GM23248 (cell line): ENCODE results near the gene ZNF691.

Experiments
- EZH2 ChIP-seq: fragments of 200-600 bp; sonication (generic); IDR thresholded peaks from 2 replicates; pipeline ENCODE4 v1.6.1; 2018; ENCODE audit warnings: antibody characterized with exemption, mild to moderate bottlenecking; ENCODE audit not compliant: insufficient read depth, poor library complexity, severe bottlenecking
- EZH2phosphoT487 ChIP-seq: fragments of 200-600 bp; sonication (generic); IDR thresholded peaks from 2 replicates; pipeline ENCODE4 v1.6.1; 2018; ENCODE audit warnings: antibody characterized with exemption, moderate library complexity, mild to moderate bottlenecking, low read depth; ENCODE audit not compliant: insufficient read depth

DNA sequence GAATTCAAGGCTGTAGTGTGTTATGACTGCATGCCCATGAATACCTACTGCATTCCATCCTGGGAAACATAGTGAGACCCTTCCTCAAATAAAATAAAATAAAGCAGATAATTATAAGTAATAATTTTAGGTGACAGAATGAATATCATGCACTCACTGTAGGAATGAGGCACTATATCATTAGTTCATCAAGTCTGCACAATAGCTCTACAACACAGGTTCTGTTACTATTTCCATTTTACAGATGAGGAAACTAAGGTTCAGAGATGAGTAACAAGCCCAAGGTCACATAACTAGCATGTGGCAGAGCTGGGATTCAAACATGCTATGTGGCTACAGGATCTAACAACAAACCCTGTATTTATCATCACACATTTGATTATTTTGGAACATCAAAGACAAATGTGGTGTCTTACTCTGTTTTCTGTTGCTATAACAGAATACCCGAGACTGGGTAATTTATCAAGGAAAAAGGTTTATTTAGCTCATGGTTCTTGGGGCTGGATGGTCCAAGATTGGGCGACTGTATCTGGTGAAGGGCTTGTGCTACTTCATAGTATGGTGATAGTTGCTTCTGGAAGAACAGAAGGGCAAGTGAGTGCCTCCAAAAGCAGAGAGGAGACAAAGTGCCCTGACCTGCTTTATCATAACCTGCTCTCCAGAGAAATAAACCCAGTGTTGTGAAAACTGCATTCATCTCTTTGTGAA, 4.8 kb upstream of the ZNF691 start:
- TF ChIP-seq EZH2phosphoT487 (no peak), EZH2 (no peak)
